GM12878 (cell line): ENCODE measurements around the gene RAB35. TPM values are rescaled to one million over a fixed set of nuclear protein-coding genes. Genes with fewer than 3 reads are reported as not detected.

Source experiments
- ATAC-seq: fragments of 200-7000 bp; cut with Tn5 transposase; 3 replicates; pipeline ENCODE4 v1.9.1; 2020; ENCODE audit warnings: mild to moderate bottlenecking, moderate library complexity
- BruUV-seq: library from RNA; stranded (reverse); fragments of 400-500 nt; replicated peaks from 2 replicates; lab custom pipeline; 2021; lab: Mats Ljungman, UMichigan
- CTCF ChIA-PET: fragments of 300-600 bp; sonication (Branson Sonifier 250); formaldehyde crosslinking; extraction: SDS; loops from one replicate; lab custom pipeline; 2021; ENCODE audit warnings: inconsistent platforms; lab: Yijun Ruan, JAX
- POLR2A ChIA-PET: fragments of 350-600 bp; formaldehyde crosslinking; extraction: SDS; loops from one replicate; lab custom pipeline; 2021; ENCODE audit warnings: inconsistent platforms; lab: Charles Lee
- RAD21 ChIA-PET: fragments of 300-600 bp; sonication (Branson Sonifier 250); formaldehyde crosslinking; loops from one replicate; lab custom pipeline; 2023; ENCODE audit warnings: antibody characterized with exemption; ENCODE audit not compliant: unreplicated experiment; lab: Charles Lee
- SMC1A ChIA-PET: fragments of 300-600 bp; sonication (Branson Sonifier 250); formaldehyde crosslinking; loops from one replicate; lab custom pipeline; 2023; ENCODE audit not compliant: unreplicated experiment, uncharacterized antibody; lab: Charles Lee
- DNase-seq: peaks from one replicate; pipeline ENCODE4 v3.0.0-alpha.2; 2011; ENCODE audit warnings: low read depth, low spot score
- FAIRE-seq: peaks from 3 replicates; lab custom pipeline; 2011; peaks lifted over from hg19 to GRCh38; lab: Jason Lieb, UNC
- H2AFZ ChIP-seq: 2 replicates; pipeline ENCODE4 v1.6.0; 2011; ENCODE audit warnings: low read depth, low read length, control low read depth; ENCODE audit not compliant: control insufficient read depth
- H3K27ac ChIP-seq: 2 replicates; pipeline ENCODE4 v1.5.1; 2011; ENCODE audit warnings: control low read depth; ENCODE audit not compliant: control insufficient read depth, insufficient read depth
- H3K27me3 ChIP-seq, 2 experiments: replicated peaks in 1 of 2; 2 replicates each; pipeline versions ENCODE4 v1.6.0 to v1.6.1; 2011; ENCODE audit warnings: low read length in 1 of 2; ENCODE audit not compliant: control insufficient read depth in 2 of 2, insufficient read depth in 2 of 2
- H3K36me3 ChIP-seq, 2 experiments: 2 replicates each; pipeline ENCODE4 v1.5.1; 2011; ENCODE audit warnings: low read length in 1 of 2; ENCODE audit not compliant: control insufficient read depth in 2 of 2, insufficient read depth in 2 of 2
- H3K4me1 ChIP-seq: 2 replicates; pipeline ENCODE4 v1.6.1; 2011; ENCODE audit warnings: mild to moderate bottlenecking, low read length, moderate library complexity, mixed read lengths; ENCODE audit not compliant: control insufficient read depth, insufficient read depth
- H3K4me2 ChIP-seq: 2 replicates; pipeline ENCODE4 v1.6.0; 2011; ENCODE audit warnings: control low read depth; ENCODE audit not compliant: control insufficient read depth, insufficient read depth
- H3K4me3 ChIP-seq: fragments of 200-600 bp; sonication (generic); 2 replicates; pipeline ENCODE4 v1.5.1; 2016
- H3K79me2 ChIP-seq: 2 replicates; pipeline ENCODE4 v1.6.0; 2011; ENCODE audit warnings: low read length; ENCODE audit not compliant: control insufficient read depth, insufficient read depth
- H3K9ac ChIP-seq: 2 replicates; pipeline ENCODE4 v1.8.0; 2011; ENCODE audit warnings: low read length, control low read depth, mixed read lengths; ENCODE audit not compliant: control insufficient read depth, insufficient read depth
- H3K9me3 ChIP-seq: replicated peaks from 3 replicates; pipeline ENCODE4 v1.5.1; 2011; ENCODE audit warnings: mild to moderate bottlenecking, low read length; ENCODE audit not compliant: control insufficient read depth, insufficient read depth
- H4K20me1 ChIP-seq: 2 replicates; pipeline ENCODE4 v1.6.0; 2011; ENCODE audit not compliant: control insufficient read depth, insufficient read depth
- CHD2 ChIP-seq: IDR thresholded peaks from 2 replicates; pipeline ENCODE4 v1.6.1; 2011; ENCODE audit warnings: low read depth, low read length, improper control_type of control experiment, borderline replicate concordance
- CREM ChIP-seq: IDR thresholded peaks from 2 replicates; pipeline ENCODE4 v1.6.1; 2014; ENCODE audit warnings: antibody characterized with exemption, low read depth
- CUX1 ChIP-seq: IDR thresholded peaks from 2 replicates; pipeline ENCODE4 v1.6.1; 2012; ENCODE audit warnings: improper control_type of control experiment, low read depth, low read length; ENCODE audit not compliant: insufficient replicate concordance
- GABPA ChIP-seq: IDR thresholded peaks from 2 replicates; pipeline ENCODE4 v1.6.1; 2014; ENCODE audit warnings: antibody characterized with exemption, low read depth, mild to moderate bottlenecking, inconsistent platforms
- RAD21 ChIP-seq: IDR thresholded peaks from 2 replicates; pipeline ENCODE4 v1.6.1; 2011; ENCODE audit warnings: mild to moderate bottlenecking, low read depth, low read length, moderate library complexity; ENCODE audit not compliant: insufficient read depth
- SIN3A ChIP-seq: IDR thresholded peaks from 2 replicates; pipeline ENCODE4 v1.6.1; 2012; ENCODE audit warnings: low read depth, low read length, improper control_type of control experiment
- ZZZ3 ChIP-seq: IDR thresholded peaks from 2 replicates; pipeline ENCODE4 v1.6.1; 2011; ENCODE audit warnings: low read depth; ENCODE audit not compliant: control insufficient read depth, insufficient read length
- WGBS: methylation state at CpG from one replicate; pipeline ENCODE4 v1.1.6; 2016; ENCODE audit warnings: low lambda C conversion rate; ENCODE audit not compliant: insufficient replicate concordance, insufficient coverage; ENCODE audit errors: missing lambda C conversion rate; 5-methylcytosine and 5-hydroxymethylcytosine counted together
- in situ Hi-C: fragments of 300-500 bp; cut with MboI; formaldehyde crosslinking; loops from 9 replicates; pipeline ENCODE4 v1.14.3; 2018; ENCODE audit warnings: mixed read lengths
- intact Hi-C: fragments of 100-400 bp; cut with micrococcal nuclease; formaldehyde crosslinking; loops from one replicate; pipeline ENCODE4 v1.14.2; 2022; ENCODE audit not compliant: unreplicated experiment
- polyA plus RNA-seq, 11 experiments: library from polyadenylated mRNA; depleted of rRNA in 4 of 11; unstranded in 6 of 11; stranded (reverse) in 5 of 11; fragments of >200 nt; fragmentation: Nextera tagmentation in 4 of 11; fragmentation: Illumina TruSeq in 1 of 11; extraction: Ambion mirVana in 4 of 11; extraction: Trizol in 1 of 11; gene quantifications; 1 replicate in 1 of 11; 2 replicates in 10 of 11; pipeline versions ENCODE4 v1.2.1 to v1.2.3, GENCODE V29; 2011 to 2016; ENCODE audit warnings: inconsistent platforms in 2 of 11, missing spikeins in 2 of 11, low read depth in 1 of 11
- total RNA-seq, 4 experiments: library from RNA; depleted of rRNA in 3 of 4; stranded (reverse); fragments of >200 nt in 3 of 4; fragmentation: Illumina TruSeq in 1 of 4; extraction: Trizol in 1 of 4; gene quantifications; 2 replicates each; pipeline versions ENCODE4 v1.2.1 to v1.2.3, GENCODE V29; 2013 to 2021

Gene RAB35
- total and polyA plus RNA-seq, 10 of the 15 experiments (the other 5 are each of a cell fraction or from before 2014, with no cell fraction given) = 0.76 to 99.2 (median 43.8) TPM

- H3K9me3 ChIP-seq = no peaks in the 10 kb centered on the region
- H3K4me3 ChIP-seq = no peak overlapping the region
- no TSS peak for BruUV-seq
- in situ Hi-C loops = no loop called here
- intact Hi-C loops = no loop called here
- SMC1A ChIA-PET = no interaction called here
- no peak for TF ChIP-seq GABPA
- no peak for TF ChIP-seq CUX1
- no peak for TF ChIP-seq SIN3A
- no peak for TF ChIP-seq ZZZ3
- TF ChIP-seq CREM = no peak
- TF ChIP-seq CHD2 = no peak
- TF ChIP-seq RAD21 = no peak
- H2AFZ ChIP-seq = no peak overlapping the region
- H3K27ac ChIP-seq = no peak overlapping the region
- H3K4me1 ChIP-seq = no peaks in the 10 kb centered on the region
- no peak for FAIRE-seq
- WGBS = 83% methylated on average over 3 of the region's 3 CpGs
- no peak for DNase-seq
- H3K27me3 ChIP-seq = no peaks in the 10 kb centered on the region
- H3K9ac ChIP-seq = no peak overlapping the region
- POLR2A ChIA-PET = no interaction called here
- H3K79me2 ChIP-seq = no peaks in the 10 kb centered on the region
- H3K36me3 ChIP-seq = no peaks in the 10 kb centered on the region
- CTCF ChIA-PET = interaction anchor here (0.8 to 1.7 kb wide), 2 partner anchors 24 to 29 kb away, joined by 3 to 5 read pairs; no protein-coding TSS in a partner anchor
- H4K20me1 ChIP-seq = no peaks in the 10 kb centered on the region
- no peak overlapping the region for H3K4me2 ChIP-seq
- no peak for ATAC-seq
- RAD21 ChIA-PET = no interaction called here
Measured at GRCh38 chr12:120062976-120063579, 53.5 kb downstream of the RAB35 start.
